Measurements from ENCODE around the gene TNNC1. TPM values are rescaled to one million over a fixed set of nuclear protein-coding genes. Genes with fewer than 3 reads are reported as not detected.

The TNNC1 gene
- total and polyA plus RNA-seq, 2 of the 13 experiments (the other 11 are each of a cell fraction or from before 2014, with no cell fraction given): 11.8 to 36.4 TPM

DNA sequence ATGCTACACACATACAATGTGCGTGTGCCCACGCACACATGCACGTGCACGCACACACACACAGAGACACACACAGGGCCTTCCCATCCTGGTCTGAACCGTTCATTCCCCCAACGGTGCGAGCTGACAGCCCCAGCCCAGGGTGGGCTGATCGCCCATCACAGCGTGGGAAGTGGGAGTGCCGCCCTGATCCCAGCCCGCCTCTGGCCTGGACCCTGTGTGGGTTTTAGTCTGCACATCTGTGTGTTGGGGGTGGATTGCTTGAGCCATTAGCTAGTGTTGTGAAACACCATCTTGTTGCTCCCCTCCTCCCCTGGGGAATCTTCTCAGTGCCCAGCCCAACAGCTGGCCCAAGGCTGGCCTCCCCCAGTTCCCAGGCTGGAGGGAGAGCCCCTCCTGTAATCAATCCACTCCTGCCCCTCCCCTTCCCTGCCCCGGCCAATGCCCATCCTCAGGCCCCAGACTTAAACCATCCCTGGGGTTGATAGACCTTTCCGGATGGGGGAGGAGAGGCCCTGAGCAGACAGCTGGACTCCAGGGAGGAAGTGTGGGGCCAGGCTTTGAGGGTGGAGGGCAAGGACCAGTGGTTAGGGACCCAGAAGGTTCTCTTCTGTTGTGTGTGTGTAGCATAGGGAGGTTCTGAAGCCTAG lies 17.2 kb downstream of the TNNC1 start (continued):
- TF ChIP-seq, protein P1, sequence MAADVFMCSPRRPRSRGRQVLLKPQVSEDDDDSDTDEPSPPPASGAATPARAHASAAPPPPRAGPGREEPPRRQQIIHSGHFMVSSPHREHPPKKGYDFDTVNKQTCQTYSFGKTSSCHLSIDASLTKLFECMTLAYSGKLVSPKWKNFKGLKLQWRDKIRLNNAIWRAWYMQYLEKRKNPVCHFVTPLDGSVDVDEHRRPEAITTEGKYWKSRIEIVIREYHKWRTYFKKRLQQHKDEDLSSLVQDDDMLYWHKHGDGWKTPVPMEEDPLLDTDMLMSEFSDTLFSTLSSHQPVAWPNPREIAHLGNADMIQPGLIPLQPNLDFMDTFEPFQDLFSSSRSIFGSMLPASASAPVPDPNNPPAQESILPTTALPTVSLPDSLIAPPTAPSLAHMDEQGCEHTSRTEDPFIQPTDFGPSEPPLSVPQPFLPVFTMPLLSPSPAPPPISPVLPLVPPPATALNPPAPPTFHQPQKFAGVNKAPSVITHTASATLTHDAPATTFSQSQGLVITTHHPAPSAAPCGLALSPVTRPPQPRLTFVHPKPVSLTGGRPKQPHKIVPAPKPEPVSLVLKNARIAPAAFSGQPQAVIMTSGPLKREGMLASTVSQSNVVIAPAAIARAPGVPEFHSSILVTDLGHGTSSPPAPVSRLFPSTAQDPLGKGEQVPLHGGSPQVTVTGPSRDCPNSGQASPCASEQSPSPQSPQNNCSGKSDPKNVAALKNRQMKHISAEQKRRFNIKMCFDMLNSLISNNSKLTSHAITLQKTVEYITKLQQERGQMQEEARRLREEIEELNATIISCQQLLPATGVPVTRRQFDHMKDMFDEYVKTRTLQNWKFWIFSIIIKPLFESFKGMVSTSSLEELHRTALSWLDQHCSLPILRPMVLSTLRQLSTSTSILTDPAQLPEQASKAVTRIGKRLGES (CRISPR knock-in tag; IDR thresholded peaks at IDR 0.05; ENCODE audit: borderline replicate concordance): no peak
- TF ChIP-seq, protein P2, sequence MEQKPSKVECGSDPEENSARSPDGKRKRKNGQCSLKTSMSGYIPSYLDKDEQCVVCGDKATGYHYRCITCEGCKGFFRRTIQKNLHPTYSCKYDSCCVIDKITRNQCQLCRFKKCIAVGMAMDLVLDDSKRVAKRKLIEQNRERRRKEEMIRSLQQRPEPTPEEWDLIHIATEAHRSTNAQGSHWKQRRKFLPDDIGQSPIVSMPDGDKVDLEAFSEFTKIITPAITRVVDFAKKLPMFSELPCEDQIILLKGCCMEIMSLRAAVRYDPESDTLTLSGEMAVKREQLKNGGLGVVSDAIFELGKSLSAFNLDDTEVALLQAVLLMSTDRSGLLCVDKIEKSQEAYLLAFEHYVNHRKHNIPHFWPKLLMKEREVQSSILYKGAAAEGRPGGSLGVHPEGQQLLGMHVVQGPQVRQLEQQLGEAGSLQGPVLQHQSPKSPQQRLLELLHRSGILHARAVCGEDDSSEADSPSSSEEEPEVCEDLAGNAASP (CRISPR knock-in tag; IDR thresholded peaks at IDR 0.05; ENCODE audit: borderline replicate concordance): no peak
- TF ChIP-seq ZSCAN20 (CRISPR knock-in tag; IDR thresholded peaks at IDR 0.05; ENCODE audit: borderline replicate concordance): no peak
- TF ChIP-seq, protein P3, sequence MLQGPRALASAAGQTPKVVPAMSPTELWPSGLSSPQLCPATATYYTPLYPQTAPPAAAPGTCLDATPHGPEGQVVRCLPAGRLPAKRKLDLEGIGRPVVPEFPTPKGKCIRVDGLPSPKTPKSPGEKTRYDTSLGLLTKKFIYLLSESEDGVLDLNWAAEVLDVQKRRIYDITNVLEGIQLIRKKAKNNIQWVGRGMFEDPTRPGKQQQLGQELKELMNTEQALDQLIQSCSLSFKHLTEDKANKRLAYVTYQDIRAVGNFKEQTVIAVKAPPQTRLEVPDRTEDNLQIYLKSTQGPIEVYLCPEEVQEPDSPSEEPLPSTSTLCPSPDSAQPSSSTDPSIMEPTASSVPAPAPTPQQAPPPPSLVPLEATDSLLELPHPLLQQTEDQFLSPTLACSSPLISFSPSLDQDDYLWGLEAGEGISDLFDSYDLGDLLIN (CRISPR knock-in tag; IDR thresholded peaks at IDR 0.05; ENCODE audit: borderline replicate concordance): no peak
- TF ChIP-seq, protein P4, sequence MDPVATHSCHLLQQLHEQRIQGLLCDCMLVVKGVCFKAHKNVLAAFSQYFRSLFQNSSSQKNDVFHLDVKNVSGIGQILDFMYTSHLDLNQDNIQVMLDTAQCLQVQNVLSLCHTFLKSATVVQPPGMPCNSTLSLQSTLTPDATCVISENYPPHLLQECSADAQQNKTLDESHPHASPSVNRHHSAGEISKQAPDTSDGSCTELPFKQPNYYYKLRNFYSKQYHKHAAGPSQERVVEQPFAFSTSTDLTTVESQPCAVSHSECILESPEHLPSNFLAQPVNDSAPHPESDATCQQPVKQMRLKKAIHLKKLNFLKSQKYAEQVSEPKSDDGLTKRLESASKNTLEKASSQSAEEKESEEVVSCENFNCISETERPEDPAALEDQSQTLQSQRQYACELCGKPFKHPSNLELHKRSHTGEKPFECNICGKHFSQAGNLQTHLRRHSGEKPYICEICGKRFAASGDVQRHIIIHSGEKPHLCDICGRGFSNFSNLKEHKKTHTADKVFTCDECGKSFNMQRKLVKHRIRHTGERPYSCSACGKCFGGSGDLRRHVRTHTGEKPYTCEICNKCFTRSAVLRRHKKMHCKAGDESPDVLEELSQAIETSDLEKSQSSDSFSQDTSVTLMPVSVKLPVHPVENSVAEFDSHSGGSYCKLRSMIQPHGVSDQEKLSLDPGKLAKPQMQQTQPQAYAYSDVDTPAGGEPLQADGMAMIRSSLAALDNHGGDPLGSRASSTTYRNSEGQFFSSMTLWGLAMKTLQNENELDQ (CRISPR knock-in tag; IDR thresholded peaks at IDR 0.05; ENCODE audit: borderline replicate concordance): no peak
- TF ChIP-seq, protein P5, sequence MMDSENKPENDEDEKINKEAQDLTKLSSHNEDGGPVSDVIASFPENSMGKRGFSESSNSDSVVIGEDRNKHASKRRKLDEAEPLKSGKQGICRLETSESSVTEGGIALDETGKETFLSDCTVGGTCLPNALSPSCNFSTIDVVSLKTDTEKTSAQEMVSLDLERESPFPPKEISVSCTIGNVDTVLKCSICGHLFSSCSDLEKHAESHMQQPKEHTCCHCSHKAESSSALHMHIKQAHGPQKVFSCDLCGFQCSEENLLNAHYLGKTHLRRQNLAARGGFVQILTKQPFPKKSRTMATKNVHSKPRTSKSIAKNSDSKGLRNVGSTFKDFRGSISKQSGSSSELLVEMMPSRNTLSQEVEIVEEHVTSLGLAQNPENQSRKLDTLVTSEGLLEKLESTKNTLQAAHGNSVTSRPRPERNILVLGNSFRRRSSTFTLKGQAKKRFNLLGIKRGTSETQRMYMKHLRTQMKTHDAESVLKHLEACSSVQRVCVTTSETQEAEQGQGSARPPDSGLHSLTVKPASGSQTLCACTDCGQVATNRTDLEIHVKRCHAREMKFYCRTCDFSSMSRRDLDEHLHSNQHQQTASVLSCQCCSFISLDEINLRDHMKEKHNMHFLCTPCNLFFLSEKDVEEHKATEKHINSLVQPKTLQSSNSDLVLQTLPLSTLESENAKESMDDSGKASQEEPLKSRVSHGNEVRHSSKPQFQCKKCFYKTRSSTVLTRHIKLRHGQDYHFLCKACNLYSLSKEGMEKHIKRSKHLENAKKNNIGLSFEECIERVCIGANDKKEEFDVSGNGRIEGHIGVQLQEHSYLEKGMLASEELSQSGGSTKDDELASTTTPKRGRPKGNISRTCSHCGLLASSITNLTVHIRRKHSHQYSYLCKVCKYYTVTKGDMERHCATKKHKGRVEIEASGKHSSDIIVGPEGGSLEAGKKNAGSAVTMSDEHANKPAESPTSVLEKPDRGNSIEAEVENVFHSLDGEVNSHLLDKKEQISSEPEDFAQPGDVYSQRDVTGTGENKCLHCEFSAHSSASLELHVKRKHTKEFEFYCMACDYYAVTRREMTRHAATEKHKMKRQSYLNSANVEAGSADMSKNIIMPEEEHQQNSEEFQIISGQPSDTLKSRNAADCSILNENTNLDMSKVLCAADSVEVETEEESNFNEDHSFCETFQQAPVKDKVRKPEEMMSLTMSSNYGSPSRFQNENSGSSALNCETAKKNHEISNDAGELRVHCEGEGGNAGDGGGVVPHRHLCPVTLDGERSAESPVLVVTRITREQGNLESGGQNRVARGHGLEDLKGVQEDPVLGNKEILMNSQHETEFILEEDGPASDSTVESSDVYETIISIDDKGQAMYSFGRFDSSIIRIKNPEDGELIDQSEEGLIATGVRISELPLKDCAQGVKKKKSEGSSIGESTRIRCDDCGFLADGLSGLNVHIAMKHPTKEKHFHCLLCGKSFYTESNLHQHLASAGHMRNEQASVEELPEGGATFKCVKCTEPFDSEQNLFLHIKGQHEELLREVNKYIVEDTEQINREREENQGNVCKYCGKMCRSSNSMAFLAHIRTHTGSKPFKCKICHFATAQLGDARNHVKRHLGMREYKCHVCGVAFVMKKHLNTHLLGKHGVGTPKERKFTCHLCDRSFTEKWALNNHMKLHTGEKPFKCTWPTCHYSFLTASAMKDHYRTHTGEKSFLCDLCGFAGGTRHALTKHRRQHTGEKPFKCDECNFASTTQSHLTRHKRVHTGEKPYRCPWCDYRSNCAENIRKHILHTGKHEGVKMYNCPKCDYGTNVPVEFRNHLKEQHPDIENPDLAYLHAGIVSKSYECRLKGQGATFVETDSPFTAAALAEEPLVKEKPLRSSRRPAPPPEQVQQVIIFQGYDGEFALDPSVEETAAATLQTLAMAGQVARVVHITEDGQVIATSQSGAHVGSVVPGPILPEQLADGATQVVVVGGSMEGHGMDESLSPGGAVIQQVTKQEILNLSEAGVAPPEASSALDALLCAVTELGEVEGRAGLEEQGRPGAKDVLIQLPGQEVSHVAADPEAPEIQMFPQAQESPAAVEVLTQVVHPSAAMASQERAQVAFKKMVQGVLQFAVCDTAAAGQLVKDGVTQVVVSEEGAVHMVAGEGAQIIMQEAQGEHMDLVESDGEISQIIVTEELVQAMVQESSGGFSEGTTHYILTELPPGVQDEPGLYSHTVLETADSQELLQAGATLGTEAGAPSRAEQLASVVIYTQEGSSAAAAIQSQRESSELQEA (CRISPR knock-in tag; IDR thresholded peaks at IDR 0.05; ENCODE audit: not compliant biosample characterization): no peak

Measured in HepG2 (cell line).